KOPT-K1 (cell line): ENCODE measurements around the gene GIMAP7.

Experiments used
- H3K27ac ChIP-seq: fragments of 200-600 bp; sonication (generic); 2 replicates; pipeline ENCODE4 v1.5.1; 2016; ENCODE audit warnings: antibody characterized with exemption, mild to moderate bottlenecking, low read depth, low read length; ENCODE audit not compliant: poor library complexity, severe bottlenecking
- H3K36me3 ChIP-seq: fragments of 200-600 bp; sonication (generic); 2 replicates; pipeline ENCODE4 v1.5.1; 2017; ENCODE audit warnings: antibody characterized with exemption, mild to moderate bottlenecking, low read length, moderate library complexity; ENCODE audit not compliant: insufficient read depth
- H3K9me3 ChIP-seq: fragments of 200-600 bp; sonication (generic); 2 replicates; pipeline ENCODE4 v1.5.1; 2017; ENCODE audit warnings: antibody characterized with exemption, low read length, mild to moderate bottlenecking; ENCODE audit not compliant: insufficient read depth, poor library complexity, severe bottlenecking

Gene GIMAP7

GRCh38 chr7:150538259-150538658 lies 23.6 kb downstream of the GIMAP7 start:
- Histone ChIP-seq H3K36me3 (no peaks in the 10 kb centered on the region), H3K9me3 (peaks cover 85% of the 10 kb centered on the region), H3K27ac (no peak overlapping the region)

- Histone ChIP-seq H3K36me3 (no peaks in the 10 kb centered on the region), H3K27ac (no peak overlapping the region), H3K9me3 (peaks cover 76% of the 10 kb centered on the region)
These were observed 38.5 kb downstream of the GIMAP7 start for GRCh38 chr7:150553163-150553562.

GRCh38 chr7:150556521-150557138 lies 42.0 kb downstream of the GIMAP7 start:
- Histone ChIP-seq H3K9me3 (peaks cover 79% of the 10 kb centered on the region), H3K36me3 (no peaks in the 10 kb centered on the region), H3K27ac (peak overlapping the region; percentile 43)

GRCh38 chr7:150560486-150560885 lies 45.8 kb downstream of the GIMAP7 start:
- Histone ChIP-seq H3K27ac (no peak overlapping the region), H3K9me3 (peaks cover 47% of the 10 kb centered on the region), H3K36me3 (no peaks in the 10 kb centered on the region)

- peaks cover 43% of the 10 kb centered on the region for H3K9me3 ChIP-seq
- peak overlapping the region; percentile 92 for H3K27ac ChIP-seq
- H3K36me3 ChIP-seq: no peaks in the 10 kb centered on the region
These were observed 48.2 kb downstream of the GIMAP7 start for GRCh38 chr7:150562919-150563318.

- H3K36me3 ChIP-seq: no peaks in the 10 kb centered on the region
- H3K27ac ChIP-seq: peak overlapping the region; percentile 92
These were observed 49.3 kb downstream of the GIMAP7 start for GRCh38 chr7:150564006-150564405.

GRCh38 chr7:150564566-150564965 lies 49.9 kb downstream of the GIMAP7 start:
- Histone ChIP-seq H3K9me3 (peaks cover 27% of the 10 kb centered on the region), H3K27ac (peak overlapping the region; percentile 92), H3K36me3 (no peaks in the 10 kb centered on the region)

More at GRCh38 chr7:150564006-150564405, 49.3 kb downstream of the GIMAP7 start:
- peaks cover 33% of the 10 kb centered on the region for H3K9me3 ChIP-seq

- Histone ChIP-seq H3K9me3 (peaks cover 24% of the 10 kb centered on the region), H3K27ac (peak overlapping the region; percentile 92), H3K36me3 (peaks cover 6% of the 10 kb centered on the region)
These were observed 50.6 kb downstream of the GIMAP7 start for GRCh38 chr7:150565239-150565638.

- H3K27ac ChIP-seq: peak overlapping the region; percentile 92
- peaks cover 24% of the 10 kb centered on the region for H3K9me3 ChIP-seq
- H3K36me3 ChIP-seq: peaks cover 15% of the 10 kb centered on the region
These were observed 51.5 kb downstream of the GIMAP7 start for GRCh38 chr7:150566123-150566522.

- peaks cover 24% of the 10 kb centered on the region for H3K9me3 ChIP-seq
- H3K27ac ChIP-seq: peak overlapping the region; percentile 92
- peaks cover 19% of the 10 kb centered on the region for H3K36me3 ChIP-seq
These were observed 51.9 kb downstream of the GIMAP7 start for GRCh38 chr7:150566572-150566971.

- H3K36me3 ChIP-seq: peaks cover 25% of the 10 kb centered on the region
- peak within 1 kb of the TSS; percentile 92 for H3K27ac ChIP-seq
- H3K9me3 ChIP-seq: peaks cover 24% of the 10 kb centered on the region
These were observed 52.5 kb downstream of the GIMAP7 start, which contains the start of gene GIMAP4 for GRCh38 chr7:150567169-150567568. GIMAP4 (plus strand) TSS chr7:150567390; CDS start chr7:150569902, 2,512 bp downstream.

- peak overlapping the region; percentile 92 for H3K27ac ChIP-seq
- peaks cover 30% of the 10 kb centered on the region for H3K9me3 ChIP-seq
- peaks cover 33% of the 10 kb centered on the region for H3K36me3 ChIP-seq
These were observed 53.2 kb downstream of the GIMAP7 start for GRCh38 chr7:150567871-150568301.

- Histone ChIP-seq H3K36me3 (peaks cover 41% of the 10 kb centered on the region), H3K27ac (peak overlapping the region; percentile 92), H3K9me3 (peaks cover 38% of the 10 kb centered on the region)
These were observed 54.0 kb downstream of the GIMAP7 start for GRCh38 chr7:150568714-150569113.

- H3K27ac ChIP-seq: peak overlapping the region; percentile 92
- peaks cover 44% of the 10 kb centered on the region for H3K9me3 ChIP-seq
- peaks cover 45% of the 10 kb centered on the region for H3K36me3 ChIP-seq
These were observed 54.7 kb downstream of the GIMAP7 start for GRCh38 chr7:150569245-150569955.
